GM21360 (cell line): ENCODE data around the gene BOLA3.
"Not testable (repeated sequence)": the region's sequence is repeated elsewhere in the genome, so short reads cannot be mapped to it uniquely, and the experiment has no call there.

Experiments used
- ATAC-seq: cut with Tn5 transposase; IDR thresholded peaks from one replicate; pipeline ENCODE4 v1.9.1; 2021; ENCODE audit warnings: mild to moderate bottlenecking, moderate library complexity; ENCODE audit not compliant: unreplicated experiment

BOLA3 gene

GRCh38 chr2:74105413-74105812, 42.3 kb downstream of the BOLA3 start:
- ATAC-seq, result no peak

- ATAC-seq, result no peak
These were observed 42.9 kb downstream of the BOLA3 start for GRCh38 chr2:74104839-74105238.

- no peak for ATAC-seq
These were observed 43.9 kb downstream of the BOLA3 start for GRCh38 chr2:74103763-74104162.

- no peak for ATAC-seq
These were observed 45.2 kb downstream of the BOLA3 start for GRCh38 chr2:74102516-74102915.

- ATAC-seq, result no peak
These were observed 46.0 kb downstream of the BOLA3 start for GRCh38 chr2:74101574-74102300.

GRCh38 chr2:74100254-74101216, 47.2 kb downstream of the BOLA3 start:
- no peak for ATAC-seq

GRCh38 chr2:74099835-74100234, 47.9 kb downstream of the BOLA3 start:
- no peak for ATAC-seq

- ATAC-seq, result no peak
These were observed 48.4 kb downstream of the BOLA3 start for GRCh38 chr2:74099271-74099670.

GRCh38 chr2:74097574-74097973, 50.1 kb downstream of the BOLA3 start:
- ATAC-seq, result no peak

- no peak for ATAC-seq
These were observed 51.7 kb downstream of the BOLA3 start for GRCh38 chr2:74096052-74096451.

- ATAC-seq, result no peak
These were observed 52.1 kb downstream of the BOLA3 start for GRCh38 chr2:74095632-74096031.

GRCh38 chr2:74094291-74094690, 53.4 kb downstream of the BOLA3 start:
- ATAC-seq, result no peak

- ATAC-seq, result no peak
These were observed 53.9 kb downstream of the BOLA3 start for GRCh38 chr2:74093840-74094239.

- no peak for ATAC-seq
These were observed 54.3 kb downstream of the BOLA3 start for GRCh38 chr2:74093426-74093825.

- ATAC-seq, result no peak
These were observed 55.4 kb downstream of the BOLA3 start for GRCh38 chr2:74092275-74092674.

- no peak for ATAC-seq
These were observed 56.3 kb downstream of the BOLA3 start for GRCh38 chr2:74091391-74091790.

GRCh38 chr2:74089816-74090745, 57.6 kb downstream of the BOLA3 start:
- no peak for ATAC-seq

- ATAC-seq, result not testable (repeated sequence)
These were observed 59.0 kb downstream of the BOLA3 start for GRCh38 chr2:74088676-74089075.

- no peak for ATAC-seq
These were observed 60.0 kb downstream of the BOLA3 start for GRCh38 chr2:74087696-74088095.

- ATAC-seq, result no peak
These were observed 61.7 kb downstream of the BOLA3 start for GRCh38 chr2:74086021-74086420.
